Cardiac fibroblast (primary cell): ENCODE data around the gene RFTN2.
"Not testable (repeated sequence)": the region's sequence is repeated elsewhere in the genome, so short reads cannot be mapped to it uniquely, and the experiment has no call there.

Experiments used
- DNase-seq, 2 donors: peaks; one replicate each; pipeline versions ENCODE4 v3.0.0 to v3.0.0-alpha.2; 2010; ENCODE audit warnings: low read depth in 2 of 2
- H3K4me3 ChIP-seq, 2 donors: replicated peaks in 1 of 2; 1 replicate in 1 of 2; 2 replicates in 1 of 2; pipeline ENCODE4 v1.5.1; 2011; ENCODE audit warnings: low read depth in 2 of 2, low read length in 2 of 2, mild to moderate bottlenecking in 2 of 2, moderate library complexity in 1 of 2
- TF ChIP-seq, protein P1 (sequence below): IDR thresholded peaks from one replicate; pipeline ENCODE4 v1.5.1; 2011; ENCODE audit warnings: low read depth, mild to moderate bottlenecking, low read length, inconsistent platforms

RFTN2 gene

GRCh38 chr2:197647961-197648690 lies 27.3 kb downstream of the RFTN2 start:
- TF ChIP-seq, protein P1, sequence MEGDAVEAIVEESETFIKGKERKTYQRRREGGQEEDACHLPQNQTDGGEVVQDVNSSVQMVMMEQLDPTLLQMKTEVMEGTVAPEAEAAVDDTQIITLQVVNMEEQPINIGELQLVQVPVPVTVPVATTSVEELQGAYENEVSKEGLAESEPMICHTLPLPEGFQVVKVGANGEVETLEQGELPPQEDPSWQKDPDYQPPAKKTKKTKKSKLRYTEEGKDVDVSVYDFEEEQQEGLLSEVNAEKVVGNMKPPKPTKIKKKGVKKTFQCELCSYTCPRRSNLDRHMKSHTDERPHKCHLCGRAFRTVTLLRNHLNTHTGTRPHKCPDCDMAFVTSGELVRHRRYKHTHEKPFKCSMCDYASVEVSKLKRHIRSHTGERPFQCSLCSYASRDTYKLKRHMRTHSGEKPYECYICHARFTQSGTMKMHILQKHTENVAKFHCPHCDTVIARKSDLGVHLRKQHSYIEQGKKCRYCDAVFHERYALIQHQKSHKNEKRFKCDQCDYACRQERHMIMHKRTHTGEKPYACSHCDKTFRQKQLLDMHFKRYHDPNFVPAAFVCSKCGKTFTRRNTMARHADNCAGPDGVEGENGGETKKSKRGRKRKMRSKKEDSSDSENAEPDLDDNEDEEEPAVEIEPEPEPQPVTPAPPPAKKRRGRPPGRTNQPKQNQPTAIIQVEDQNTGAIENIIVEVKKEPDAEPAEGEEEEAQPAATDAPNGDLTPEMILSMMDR = no peak
- peak; percentile 14 to 66 for DNase-seq
- no peak overlapping the region for H3K4me3 ChIP-seq

- TF ChIP-seq, protein P1 = no peak
- DNase-seq = no peak
- H3K4me3 ChIP-seq = no peak overlapping the region
These were observed 33.7 kb downstream of the RFTN2 start for GRCh38 chr2:197641666-197642065.

DNA sequence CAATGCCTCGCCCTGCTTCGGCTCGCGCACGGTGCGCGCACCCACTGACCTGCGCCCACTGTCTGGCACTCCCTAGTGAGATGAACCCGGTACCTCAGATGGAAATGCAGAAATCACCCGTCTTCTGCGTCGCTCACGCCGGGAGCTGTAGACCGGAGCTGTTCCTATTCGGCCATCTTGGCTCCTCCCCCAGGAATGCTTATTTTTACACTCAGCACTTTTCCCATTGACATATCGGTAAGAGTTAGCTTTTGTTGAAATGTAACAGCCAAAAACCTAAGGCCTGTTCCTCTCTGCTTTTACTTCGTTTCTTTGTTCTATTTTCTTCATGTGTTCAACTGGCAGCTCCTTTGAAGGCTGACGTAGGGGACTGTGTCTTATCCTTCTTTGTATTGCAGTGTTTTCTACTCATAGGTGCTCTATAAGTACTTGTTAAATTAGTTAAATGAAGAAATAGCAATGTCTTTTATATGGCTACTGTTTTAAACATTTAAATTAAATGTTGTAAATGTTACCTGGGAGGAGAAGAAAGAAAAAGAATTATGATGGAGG lies 34.7 kb downstream of the RFTN2 start:
- H3K4me3 ChIP-seq, DNase-seq: not testable (repeated sequence)

- no peak for DNase-seq
- no peak overlapping the region for H3K4me3 ChIP-seq
- TF ChIP-seq, protein P1 = no peak
These were observed 42.2 kb downstream of the RFTN2 start for GRCh38 chr2:197633109-197633657.

- DNase-seq = peak; percentile 11 to 70
- no peak overlapping the region for H3K4me3 ChIP-seq
These were observed 47.3 kb downstream of the RFTN2 start for GRCh38 chr2:197628043-197628500.

DNA sequence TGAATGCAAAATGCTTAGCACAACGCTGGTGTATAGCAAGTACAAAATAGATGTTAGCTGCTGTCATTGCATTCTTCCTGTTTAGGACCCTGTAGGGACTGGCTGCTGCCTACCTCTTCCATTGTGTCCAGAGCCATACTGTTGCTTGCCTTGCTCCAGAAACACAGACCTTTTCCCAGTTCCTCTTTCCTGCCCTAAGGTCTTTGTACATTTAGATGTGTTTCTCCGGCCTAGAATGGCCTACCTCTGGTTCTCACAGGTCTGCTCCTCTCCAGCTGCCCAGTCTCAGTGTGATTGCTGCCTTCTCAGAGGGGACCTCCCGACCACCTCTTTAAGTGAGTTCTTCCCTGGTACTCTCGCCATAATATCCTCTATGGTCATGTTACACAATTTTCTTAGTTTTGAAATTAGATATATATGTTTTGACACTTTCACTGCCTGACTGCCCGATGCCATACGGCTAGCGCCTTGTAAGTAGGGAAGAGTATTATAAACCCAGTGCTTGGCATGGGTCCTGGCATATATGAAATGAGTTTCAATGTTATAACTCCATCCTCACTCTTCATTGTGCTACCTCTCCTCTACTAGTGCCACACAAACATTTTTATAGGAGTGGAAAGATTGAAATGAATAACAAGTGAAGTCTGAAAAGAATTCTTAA lies 48.3 kb downstream of the RFTN2 start:
- DNase-seq = no peak
- TF ChIP-seq, protein P1 = no peak
- no peak overlapping the region for H3K4me3 ChIP-seq

More at GRCh38 chr2:197628043-197628500, 47.3 kb downstream of the RFTN2 start:
- TF ChIP-seq, protein P1 = no peak

GRCh38 chr2:197620133-197620532 lies 55.3 kb downstream of the RFTN2 start:
- no peak overlapping the region for H3K4me3 ChIP-seq
- peak in 1 of 2 donors; percentile 26 for DNase-seq
- TF ChIP-seq, protein P1 = no peak
